Right cardiac atrium (tissue), 5 donors: ENCODE data around the gene GPR158. TPM values are rescaled to one million over a fixed set of nuclear protein-coding genes. Genes with fewer than 3 reads are reported as not detected.

Experiments
- ATAC-seq, 2 donors: fragments of 200-7000 bp; cut with Tn5 transposase; one replicate each; pipeline versions ENCODE4 v1.8.0 to v1.9.1; 2020; ENCODE audit warnings: moderate library complexity in 2 of 2, mild to moderate bottlenecking in 1 of 2
- DNase-seq, 3 donors: peaks; one replicate each; pipeline ENCODE4 v3.0.0-alpha.2; 2020
- H3K27ac ChIP-seq: one replicate; pipeline ENCODE4 v1.5.1; 2013; ENCODE audit warnings: mild to moderate bottlenecking, low read length, control low read depth, moderate library complexity
- H3K27me3 ChIP-seq: one replicate; pipeline ENCODE4 v1.6.1; 2013; ENCODE audit not compliant: control insufficient read depth, insufficient read depth
- H3K4me1 ChIP-seq: one replicate; pipeline ENCODE4 v1.6.1; 2013; ENCODE audit warnings: low read length; ENCODE audit not compliant: control insufficient read depth, insufficient read depth
- H3K4me3 ChIP-seq: one replicate; pipeline ENCODE4 v1.5.1; 2013; ENCODE audit warnings: low read length, control low read depth
- H3K9me3 ChIP-seq: one replicate; pipeline ENCODE4 v1.6.1; 2013; ENCODE audit warnings: low read length; ENCODE audit not compliant: control insufficient read depth
- WGBS: extraction: QIAGEN DNeasy Blood & Tissue Kit; methylation state at CpG from one replicate; pipeline ENCODE4 v1.1.7; 2013; 5-methylcytosine and 5-hydroxymethylcytosine counted together
- intact Hi-C, 4 donors: fragments of 100-400 bp; cut with DNase I; formaldehyde crosslinking; loops; one replicate each; pipeline versions ENCODE4 v1.11.0 to v1.14.0; 2022 to 2023
- polyA plus RNA-seq: library from polyadenylated mRNA; stranded (reverse); fragments of 200-250 nt; gene quantifications from one replicate; pipeline ENCODE4 v1.2.3, GENCODE V29; 2013
- total RNA-seq, 4 donors: library from RNA; stranded (reverse); fragmentation: NEBNext Ultra II Directional; extraction: Animal tissue kit (Norgen Biotek cat#: 25700); gene quantifications; one replicate each; pipeline ENCODE4 v1.2.1, GENCODE V29; 2021
- donor health status: healthy with polysubstance abuse.
- donor health status: DM: no; HTN: yes; CAD: no.
- donor health status: DM: no; HTN: no; CAD: no.
- donor health status: DM: no; HTN: yes; CAD: no; lungs with severe emphysema.
- donor health status: DM: yes; HTN: yes; CAD: no.

GPR158 gene
- total and polyA plus RNA-seq, 5 donors = 0.05 to 0.18 (median 0.08) TPM; not detected in 2

DNA sequence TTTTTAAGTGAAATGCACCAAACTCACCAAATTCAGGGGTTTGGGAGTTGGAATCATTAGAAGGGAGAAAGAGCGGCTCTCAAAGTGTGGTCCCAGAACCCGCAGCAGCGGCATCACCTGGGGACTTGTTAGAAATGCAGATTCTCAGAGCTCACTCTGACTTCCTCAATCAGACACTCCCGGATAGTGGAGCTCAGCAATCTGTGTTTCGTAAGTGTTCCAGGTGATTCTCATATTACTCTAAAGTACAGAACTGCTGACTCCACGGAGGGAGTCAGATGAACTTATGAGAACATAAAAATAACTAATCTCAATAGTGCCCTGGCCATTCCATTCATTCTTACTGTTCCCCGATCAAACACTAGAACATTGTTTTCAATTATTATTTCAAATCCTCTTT lies 400.5 kb downstream of the GPR158 start:
- ATAC-seq (no peak), DNase-seq (no peak)
- H3K27ac ChIP-seq = no peak overlapping the region
- intact Hi-C loops = no loop called here
- H3K27me3 ChIP-seq = no peaks in the 10 kb centered on the region
- H3K9me3 ChIP-seq = no peaks in the 10 kb centered on the region
- H3K4me1 ChIP-seq = no peaks in the 10 kb centered on the region
- WGBS = 61% methylated on average over 7 of the region's 7 CpGs
- H3K4me3 ChIP-seq = no peak overlapping the region

GRCh38 chr10:25578061-25578460 lies 403.3 kb downstream of the GPR158 start:
- no peak for DNase-seq
- intact Hi-C loops = no loop called here
- H3K4me3 ChIP-seq = no peak overlapping the region
- H3K27ac ChIP-seq = no peak overlapping the region
- whole genome bisulfite sequencing = 74% methylated on average over 4 of the region's 4 CpGs
- no peaks in the 10 kb centered on the region for H3K27me3 ChIP-seq
- H3K9me3 ChIP-seq = no peaks in the 10 kb centered on the region
- no peak for ATAC-seq
- H3K4me1 ChIP-seq = no peaks in the 10 kb centered on the region

DNA sequence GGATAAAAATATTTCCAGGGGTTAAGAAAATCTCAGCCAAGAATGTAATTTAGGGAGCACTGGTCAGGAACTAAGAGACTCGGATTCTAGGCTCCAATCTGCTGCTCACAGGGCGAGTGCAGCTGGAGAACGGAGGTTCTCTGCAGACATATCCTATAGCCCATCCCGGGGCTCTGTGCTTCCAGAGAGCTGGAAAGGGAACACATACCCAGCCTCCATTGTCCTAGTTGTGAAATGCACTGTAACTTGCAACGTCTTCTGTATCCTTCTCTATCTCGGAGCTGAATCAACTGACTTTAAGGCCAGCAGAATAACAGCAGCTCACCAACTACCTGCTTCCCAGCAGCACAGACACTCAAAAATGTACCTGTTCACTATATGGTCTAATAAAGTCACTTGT lies 408.2 kb downstream of the GPR158 start:
- no peak for ATAC-seq
- intact Hi-C loops = no loop called here
- no peak overlapping the region for H3K4me3 ChIP-seq
- no peaks in the 10 kb centered on the region for H3K27me3 ChIP-seq
- DNase-seq = no peak
- WGBS = 65% methylated on average over 6 of the region's 6 CpGs
- no peaks in the 10 kb centered on the region for H3K9me3 ChIP-seq
- no peak overlapping the region for H3K27ac ChIP-seq
- H3K4me1 ChIP-seq = no peaks in the 10 kb centered on the region

DNA sequence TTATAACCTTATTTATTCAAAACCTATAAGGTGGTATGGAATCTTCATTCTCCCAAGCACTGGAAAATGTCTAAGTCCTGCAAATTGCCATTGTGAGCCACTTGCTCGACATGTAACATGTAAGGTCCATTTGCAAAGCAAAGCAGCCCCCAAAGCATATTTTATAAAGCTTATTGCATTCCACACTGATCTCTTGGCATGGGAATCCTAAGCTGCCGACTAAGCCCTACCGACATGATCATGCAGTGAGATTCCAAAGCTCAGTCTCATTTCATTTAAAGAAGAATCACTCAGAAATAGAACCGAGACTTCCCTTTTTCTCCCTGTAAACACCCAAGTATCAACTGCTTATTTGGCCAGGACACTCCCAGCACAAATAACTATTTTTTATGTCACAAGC lies 425.9 kb downstream of the GPR158 start:
- intact Hi-C loops = no loop called here
- no peak overlapping the region for H3K4me3 ChIP-seq
- 39% methylated on average over 4 of the region's 4 CpGs for WGBS
- peaks cover 2% of the 10 kb centered on the region for H3K27me3 ChIP-seq
- no peak for DNase-seq
- no peaks in the 10 kb centered on the region for H3K9me3 ChIP-seq
- no peaks in the 10 kb centered on the region for H3K4me1 ChIP-seq
- no peak overlapping the region for H3K27ac ChIP-seq
- ATAC-seq = no peak

DNA sequence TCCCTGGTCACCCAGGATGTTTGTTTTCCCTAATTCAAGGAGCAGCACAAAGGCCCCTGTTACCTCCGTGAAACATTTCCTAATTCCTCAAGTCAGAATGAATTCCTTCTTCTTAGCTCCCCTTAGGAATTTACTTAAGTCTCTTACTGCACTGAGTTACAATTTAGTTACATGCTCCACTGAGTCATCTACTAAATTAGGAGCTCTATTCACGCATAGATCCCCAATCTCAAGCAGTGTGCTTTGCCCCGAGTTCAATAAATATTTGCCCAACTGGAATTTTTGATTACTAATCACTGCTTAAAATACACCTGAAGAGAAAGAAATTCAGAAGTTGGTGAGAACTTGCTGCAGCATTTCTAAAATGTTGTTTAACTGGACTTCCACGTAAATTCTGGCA lies 429.8 kb downstream of the GPR158 start:
- H3K27me3 ChIP-seq = peaks cover 2% of the 10 kb centered on the region
- intact Hi-C loops = no loop called here
- no peak overlapping the region for H3K27ac ChIP-seq
- no peak for ATAC-seq
- no peak overlapping the region for H3K4me3 ChIP-seq
- 68% methylated on average over 4 of the region's 4 CpGs for WGBS
- no peaks in the 10 kb centered on the region for H3K9me3 ChIP-seq
- no peak for DNase-seq
- no peaks in the 10 kb centered on the region for H3K4me1 ChIP-seq

GRCh38 chr10:25614652-25615051 lies 439.9 kb downstream of the GPR158 start:
- Histone ChIP-seq H3K27ac (no peak overlapping the region), H3K4me3 (no peak overlapping the region), H3K9me3 (no peaks in the 10 kb centered on the region), H3K27me3 (no peaks in the 10 kb centered on the region), H3K4me1 (no peaks in the 10 kb centered on the region)
- DNase-seq (no peak), ATAC-seq (no peak)
- 65% methylated on average over 2 of the region's 2 CpGs for WGBS
- intact Hi-C loops = no loop called here

- no peak for ATAC-seq
- no peak for DNase-seq
- H3K27ac ChIP-seq = no peak overlapping the region
- H3K27me3 ChIP-seq = no peaks in the 10 kb centered on the region
- WGBS = 80% methylated on average over 5 of the region's 5 CpGs
- no peaks in the 10 kb centered on the region for H3K9me3 ChIP-seq
- H3K4me3 ChIP-seq = no peak overlapping the region
- no peaks in the 10 kb centered on the region for H3K4me1 ChIP-seq
- intact Hi-C loops = no loop called here
These were observed 441.1 kb downstream of the GPR158 start for GRCh38 chr10:25615926-25616325.

DNA sequence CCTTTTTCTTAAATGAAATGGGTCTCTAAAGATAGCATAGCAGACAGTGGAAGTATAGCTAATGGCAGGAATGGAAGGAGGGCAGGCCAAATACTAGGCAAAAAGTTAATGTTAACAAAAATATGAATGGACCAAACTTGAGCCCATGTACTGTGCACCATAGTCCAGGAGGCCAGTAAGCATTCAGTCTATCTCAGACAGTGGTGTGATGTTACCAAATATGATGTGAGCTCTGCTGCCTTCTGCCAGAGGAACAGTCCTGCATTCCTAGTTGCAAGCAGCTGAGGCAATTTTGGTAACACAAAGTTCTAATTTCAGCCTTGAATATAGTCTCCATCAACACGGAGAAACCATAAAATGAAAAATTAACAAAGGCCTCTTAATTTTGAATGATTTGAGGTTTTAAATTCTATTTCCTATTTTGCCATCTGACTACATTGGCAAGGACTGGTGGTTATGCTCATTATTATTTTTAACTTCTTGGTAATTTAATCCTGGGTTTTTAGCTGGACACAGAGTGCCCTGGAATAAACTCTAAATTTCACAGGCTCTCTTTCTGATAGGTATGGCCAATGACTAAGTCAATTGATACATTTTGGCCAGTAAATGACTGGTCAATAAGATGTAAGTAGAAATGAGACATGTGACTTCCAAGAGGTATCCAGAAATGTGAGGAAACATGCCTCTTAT lies 442.2 kb downstream of the GPR158 start:
- no peak for DNase-seq
- H3K27me3 ChIP-seq = no peaks in the 10 kb centered on the region
- H3K27ac ChIP-seq = no peak overlapping the region
- 88% methylated on average over 1 of the region's 1 CpG for WGBS
- H3K4me1 ChIP-seq = no peaks in the 10 kb centered on the region
- intact Hi-C loops = no loop called here
- no peak for ATAC-seq
- no peaks in the 10 kb centered on the region for H3K9me3 ChIP-seq
- H3K4me3 ChIP-seq = no peak overlapping the region

GRCh38 chr10:25627606-25628005 lies 452.8 kb downstream of the GPR158 start:
- H3K4me3 ChIP-seq = no peak overlapping the region
- ATAC-seq = no peak
- 71% methylated on average over 3 of the region's 3 CpGs for WGBS

GRCh38 chr10:25629333-25629732 lies 454.5 kb downstream of the GPR158 start:
- intact Hi-C loops = no loop called here
- Histone ChIP-seq H3K4me3 (no peak overlapping the region), H3K4me1 (no peaks in the 10 kb centered on the region), H3K27ac (no peak overlapping the region), H3K27me3 (no peaks in the 10 kb centered on the region), H3K9me3 (no peaks in the 10 kb centered on the region)
- no peak for DNase-seq
- no peak for ATAC-seq

More at GRCh38 chr10:25627606-25628005, 452.8 kb downstream of the GPR158 start:
- no peaks in the 10 kb centered on the region for H3K4me1 ChIP-seq
- intact Hi-C loops = no loop called here
- no peaks in the 10 kb centered on the region for H3K9me3 ChIP-seq
- DNase-seq = no peak
- no peak overlapping the region for H3K27ac ChIP-seq
- H3K27me3 ChIP-seq = no peaks in the 10 kb centered on the region

DNA sequence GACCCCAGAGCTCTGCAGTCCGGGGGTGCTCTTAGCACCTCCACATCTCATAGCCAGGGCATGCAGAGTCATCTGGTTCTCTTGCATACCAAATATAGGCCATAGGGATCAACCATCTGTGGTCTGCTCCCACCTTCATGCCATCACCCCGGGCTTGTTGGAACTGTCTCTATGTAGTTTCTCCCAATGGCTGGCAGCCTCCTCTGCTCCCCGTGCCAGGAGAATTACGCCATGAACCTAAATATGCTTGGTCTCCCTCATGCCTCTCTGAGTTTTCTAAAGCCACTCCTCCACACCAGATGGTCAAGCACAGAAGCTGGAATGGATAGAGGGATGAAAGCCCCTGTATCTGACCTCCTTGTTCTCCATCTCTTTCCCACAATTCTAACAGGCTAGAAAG lies 456.7 kb downstream of the GPR158 start:
- H3K9me3 ChIP-seq = no peaks in the 10 kb centered on the region
- no peak for ATAC-seq
- H3K27ac ChIP-seq = no peak overlapping the region
- no peak overlapping the region for H3K4me3 ChIP-seq
- peak in 1 of 3 donors; percentile 10 for DNase-seq
- intact Hi-C loops = no loop called here
- WGBS = 82% methylated on average over 4 of the region's 4 CpGs
- H3K27me3 ChIP-seq = no peaks in the 10 kb centered on the region
- H3K4me1 ChIP-seq = no peaks in the 10 kb centered on the region

- 87% methylated on average over 5 of the region's 5 CpGs for WGBS
- Histone ChIP-seq H3K27ac (no peak overlapping the region), H3K9me3 (no peaks in the 10 kb centered on the region), H3K4me3 (no peak overlapping the region), H3K27me3 (no peaks in the 10 kb centered on the region), H3K4me1 (no peaks in the 10 kb centered on the region)
- no peak for DNase-seq
- intact Hi-C loops = no loop called here
- ATAC-seq = no peak
These were observed 458.0 kb downstream of the GPR158 start for GRCh38 chr10:25632802-25633201.
